ENCODE data around the gene PTTG1IP.

The PTTG1IP gene

DNA sequence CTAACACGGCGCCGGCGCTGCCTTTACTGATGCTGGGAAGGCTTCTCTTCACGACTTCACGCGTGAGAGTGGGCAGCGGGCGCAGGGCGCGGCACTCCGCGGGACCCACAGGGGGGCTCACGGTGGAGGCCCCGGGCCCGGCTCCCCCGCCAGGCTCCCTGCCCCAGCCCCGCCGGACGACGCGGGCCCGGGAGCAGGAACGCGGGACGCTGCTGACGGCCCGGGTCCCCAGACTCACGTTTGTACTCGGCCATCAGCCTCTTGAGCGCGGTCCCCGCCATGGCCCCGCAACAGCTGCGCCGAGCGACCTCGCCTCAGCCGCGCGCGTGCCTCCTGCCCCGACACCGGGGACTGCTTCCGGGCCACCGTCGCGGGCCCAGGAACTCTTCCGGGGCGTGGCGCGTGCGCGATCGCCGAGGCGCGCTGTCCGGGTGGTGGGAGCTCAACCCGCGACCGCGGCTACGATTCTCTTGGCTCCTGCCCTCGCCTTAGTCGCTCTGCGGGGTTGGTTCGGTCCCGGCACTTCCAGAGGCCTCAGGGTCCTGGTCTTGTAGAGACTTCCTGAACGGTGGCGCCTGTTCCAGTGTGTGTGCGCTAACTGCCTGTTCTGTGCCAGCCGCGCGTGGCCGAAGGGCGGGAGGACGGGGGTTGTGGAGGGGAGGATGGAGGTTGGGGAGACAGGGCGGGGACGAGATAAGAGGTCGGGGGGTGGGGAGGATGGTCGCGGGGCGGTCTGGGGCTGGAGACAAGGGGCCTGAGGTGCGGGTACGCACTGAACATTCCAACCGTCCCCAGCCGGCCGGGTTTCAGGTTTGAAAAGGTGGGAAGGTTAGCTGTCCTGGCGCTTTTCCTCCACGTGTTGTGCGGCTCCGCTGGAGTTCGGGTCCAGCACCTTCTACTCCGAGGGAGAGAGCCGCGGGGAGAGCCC lies 71.8 kb downstream of the PTTG1IP start, which contains the start of gene UBE2G2 (continued):
- TF ChIP-seq ZNF76 (tag by site-specific recombination; IDR thresholded peaks at IDR 0.05; ENCODE audit: borderline replicate concordance, low read depth): peak; percentile 73; the same call in 1 of the 2 replicates
- TF ChIP-seq ZNF174 (tag by site-specific recombination; IDR thresholded peaks at IDR 0.05): 0 out of 2 replicates have a peak, but pooled peaks have one; percentile 34
- TF ChIP-seq, protein P1, sequence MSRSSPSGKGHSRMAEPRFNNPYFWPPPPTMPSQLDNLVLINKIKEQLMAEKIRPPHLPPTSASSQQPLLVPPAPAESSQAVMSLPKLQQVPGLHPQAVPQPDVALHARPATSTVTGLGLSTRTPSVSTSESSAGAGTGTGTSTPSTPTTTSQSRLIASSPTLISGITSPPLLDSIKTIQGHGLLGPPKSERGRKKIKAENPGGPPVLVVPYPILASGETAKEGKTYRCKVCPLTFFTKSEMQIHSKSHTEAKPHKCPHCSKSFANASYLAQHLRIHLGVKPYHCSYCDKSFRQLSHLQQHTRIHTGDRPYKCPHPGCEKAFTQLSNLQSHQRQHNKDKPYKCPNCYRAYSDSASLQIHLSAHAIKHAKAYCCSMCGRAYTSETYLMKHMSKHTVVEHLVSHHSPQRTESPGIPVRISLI (tag by site-specific recombination; IDR thresholded peaks at IDR 0.05): no peak
- 0 out of 2 replicates have a peak, but pooled peaks have one; percentile 7 for TF ChIP-seq ZFHX2 (tag by site-specific recombination; conservative IDR thresholded peaks at IDR 0.05)
- TF ChIP-seq SP7 (tag by site-specific recombination; IDR thresholded peaks at IDR 0.05): peak; percentile 55; the same call in 1 of the 2 replicates
- peak; percentile 73 for TF ChIP-seq ZNF335 (tag by site-specific recombination; conservative IDR thresholded peaks at IDR 0.05)
- TF ChIP-seq WT1 (tag by site-specific recombination; IDR thresholded peaks at IDR 0.05): peak; percentile 53; the same call in 1 of the 2 replicates
- TF ChIP-seq AEBP2 (tag by site-specific recombination; IDR thresholded peaks at IDR 0.05; ENCODE audit: borderline replicate concordance): no peak
- no peak; the same call in none of the 2 replicates for TF ChIP-seq ZNF146 (tag by site-specific recombination; IDR thresholded peaks at IDR 0.05)
- TF ChIP-seq ZNF561 (tag by site-specific recombination; IDR thresholded peaks at IDR 0.05; ENCODE audit: borderline replicate concordance): peak; percentile 94
- no peak for TF ChIP-seq GLI4 (tag by site-specific recombination; IDR thresholded peaks at IDR 0.05)
- TF ChIP-seq ZNF23 (tag by site-specific recombination; IDR thresholded peaks at IDR 0.05; ENCODE audit: borderline replicate concordance): no peak
- peak; percentile 23; the same call in 1 of the 2 replicates for TF ChIP-seq KLF9 (tag by site-specific recombination; IDR thresholded peaks at IDR 0.05; ENCODE audit: low read depth)
- TF ChIP-seq KLF10 (tag by site-specific recombination; IDR thresholded peaks at IDR 0.05): 0 out of 2 replicates have a peak, but pooled peaks have one; percentile 49
- TF ChIP-seq, protein P2, sequence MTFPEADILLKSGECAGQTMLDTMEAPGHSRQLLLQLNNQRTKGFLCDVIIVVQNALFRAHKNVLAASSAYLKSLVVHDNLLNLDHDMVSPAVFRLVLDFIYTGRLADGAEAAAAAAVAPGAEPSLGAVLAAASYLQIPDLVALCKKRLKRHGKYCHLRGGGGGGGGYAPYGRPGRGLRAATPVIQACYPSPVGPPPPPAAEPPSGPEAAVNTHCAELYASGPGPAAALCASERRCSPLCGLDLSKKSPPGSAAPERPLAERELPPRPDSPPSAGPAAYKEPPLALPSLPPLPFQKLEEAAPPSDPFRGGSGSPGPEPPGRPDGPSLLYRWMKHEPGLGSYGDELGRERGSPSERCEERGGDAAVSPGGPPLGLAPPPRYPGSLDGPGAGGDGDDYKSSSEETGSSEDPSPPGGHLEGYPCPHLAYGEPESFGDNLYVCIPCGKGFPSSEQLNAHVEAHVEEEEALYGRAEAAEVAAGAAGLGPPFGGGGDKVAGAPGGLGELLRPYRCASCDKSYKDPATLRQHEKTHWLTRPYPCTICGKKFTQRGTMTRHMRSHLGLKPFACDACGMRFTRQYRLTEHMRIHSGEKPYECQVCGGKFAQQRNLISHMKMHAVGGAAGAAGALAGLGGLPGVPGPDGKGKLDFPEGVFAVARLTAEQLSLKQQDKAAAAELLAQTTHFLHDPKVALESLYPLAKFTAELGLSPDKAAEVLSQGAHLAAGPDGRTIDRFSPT (tag by site-specific recombination; IDR thresholded peaks at IDR 0.05): no peak
- TF ChIP-seq MZF1 (tag by site-specific recombination; IDR thresholded peaks at IDR 0.05; ENCODE audit: borderline replicate concordance): no peak
- TF ChIP-seq ZNF501 (tag by site-specific recombination; IDR thresholded peaks at IDR 0.05): no peak
- no peak for TF ChIP-seq ZNF132 (tag by site-specific recombination; IDR thresholded peaks at IDR 0.05; ENCODE audit: borderline replicate concordance)
- TF ChIP-seq MEIS1 (CRISPR knock-in tag; IDR thresholded peaks at IDR 0.05; ENCODE audit: borderline replicate concordance): no peak
- TF ChIP-seq, protein P3, sequence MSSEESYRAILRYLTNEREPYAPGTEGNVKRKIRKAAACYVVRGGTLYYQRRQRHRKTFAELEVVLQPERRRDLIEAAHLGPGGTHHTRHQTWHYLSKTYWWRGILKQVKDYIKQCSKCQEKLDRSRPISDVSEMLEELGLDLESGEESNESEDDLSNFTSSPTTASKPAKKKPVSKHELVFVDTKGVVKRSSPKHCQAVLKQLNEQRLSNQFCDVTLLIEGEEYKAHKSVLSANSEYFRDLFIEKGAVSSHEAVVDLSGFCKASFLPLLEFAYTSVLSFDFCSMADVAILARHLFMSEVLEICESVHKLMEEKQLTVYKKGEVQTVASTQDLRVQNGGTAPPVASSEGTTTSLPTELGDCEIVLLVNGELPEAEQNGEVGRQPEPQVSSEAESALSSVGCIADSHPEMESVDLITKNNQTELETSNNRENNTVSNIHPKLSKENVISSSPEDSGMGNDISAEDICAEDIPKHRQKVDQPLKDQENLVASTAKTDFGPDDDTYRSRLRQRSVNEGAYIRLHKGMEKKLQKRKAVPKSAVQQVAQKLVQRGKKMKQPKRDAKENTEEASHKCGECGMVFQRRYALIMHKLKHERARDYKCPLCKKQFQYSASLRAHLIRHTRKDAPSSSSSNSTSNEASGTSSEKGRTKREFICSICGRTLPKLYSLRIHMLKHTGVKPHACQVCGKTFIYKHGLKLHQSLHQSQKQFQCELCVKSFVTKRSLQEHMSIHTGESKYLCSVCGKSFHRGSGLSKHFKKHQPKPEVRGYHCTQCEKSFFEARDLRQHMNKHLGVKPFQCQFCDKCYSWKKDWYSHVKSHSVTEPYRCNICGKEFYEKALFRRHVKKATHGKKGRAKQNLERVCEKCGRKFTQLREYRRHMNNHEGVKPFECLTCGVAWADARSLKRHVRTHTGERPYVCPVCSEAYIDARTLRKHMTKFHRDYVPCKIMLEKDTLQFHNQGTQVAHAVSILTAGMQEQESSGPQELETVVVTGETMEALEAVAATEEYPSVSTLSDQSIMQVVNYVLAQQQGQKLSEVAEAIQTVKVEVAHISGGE (tag by site-specific recombination; conservative IDR thresholded peaks at IDR 0.05; ENCODE audit: low read depth): peak; percentile 94
- no peak; the same call in none of the 2 replicates for TF ChIP-seq ZBTB17 (tag by site-specific recombination; IDR thresholded peaks at IDR 0.05)
- no peak for TF ChIP-seq PRDM4 (tag by site-specific recombination; IDR thresholded peaks at IDR 0.05)
- TF ChIP-seq ZNF571 (tag by site-specific recombination; IDR thresholded peaks at IDR 0.05): no peak
- TF ChIP-seq OVOL3 (tag by site-specific recombination; IDR thresholded peaks at IDR 0.05): no peak
- TF ChIP-seq, protein P4, sequence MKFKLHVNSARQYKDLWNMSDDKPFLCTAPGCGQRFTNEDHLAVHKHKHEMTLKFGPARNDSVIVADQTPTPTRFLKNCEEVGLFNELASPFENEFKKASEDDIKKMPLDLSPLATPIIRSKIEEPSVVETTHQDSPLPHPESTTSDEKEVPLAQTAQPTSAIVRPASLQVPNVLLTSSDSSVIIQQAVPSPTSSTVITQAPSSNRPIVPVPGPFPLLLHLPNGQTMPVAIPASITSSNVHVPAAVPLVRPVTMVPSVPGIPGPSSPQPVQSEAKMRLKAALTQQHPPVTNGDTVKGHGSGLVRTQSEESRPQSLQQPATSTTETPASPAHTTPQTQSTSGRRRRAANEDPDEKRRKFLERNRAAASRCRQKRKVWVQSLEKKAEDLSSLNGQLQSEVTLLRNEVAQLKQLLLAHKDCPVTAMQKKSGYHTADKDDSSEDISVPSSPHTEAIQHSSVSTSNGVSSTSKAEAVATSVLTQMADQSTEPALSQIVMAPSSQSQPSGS (tag by site-specific recombination; IDR thresholded peaks at IDR 0.05; ENCODE audit: low read depth): no peak
- TF ChIP-seq ZBTB20 (tag by site-specific recombination; IDR thresholded peaks at IDR 0.05): peak; percentile 12; the same call in 1 of the 2 replicates

All from HEK293 (cell line).